Measurements from ENCODE around the gene CCDC117.

GRCh38 chr22:28773461-28773867, 969 bp downstream of the CCDC117 start:
- TF ChIP-seq CTCF (IDR thresholded peaks at IDR 0.05 in 4 of 5, conservative IDR thresholded peaks at IDR 0.05 in 1 of 5) (no peak), POLR2A (IDR thresholded peaks at IDR 0.05) (no peak)
